ENCODE measurements around the gene CCKAR. TPM values are rescaled to one million over a fixed set of nuclear protein-coding genes. Genes with fewer than 3 reads are reported as not detected.

Gene CCKAR
- total and polyA plus RNA-seq, 2 of the 8 experiments (the other 6 are each of a cell fraction or from before 2014, with no cell fraction given): not detected

DNA sequence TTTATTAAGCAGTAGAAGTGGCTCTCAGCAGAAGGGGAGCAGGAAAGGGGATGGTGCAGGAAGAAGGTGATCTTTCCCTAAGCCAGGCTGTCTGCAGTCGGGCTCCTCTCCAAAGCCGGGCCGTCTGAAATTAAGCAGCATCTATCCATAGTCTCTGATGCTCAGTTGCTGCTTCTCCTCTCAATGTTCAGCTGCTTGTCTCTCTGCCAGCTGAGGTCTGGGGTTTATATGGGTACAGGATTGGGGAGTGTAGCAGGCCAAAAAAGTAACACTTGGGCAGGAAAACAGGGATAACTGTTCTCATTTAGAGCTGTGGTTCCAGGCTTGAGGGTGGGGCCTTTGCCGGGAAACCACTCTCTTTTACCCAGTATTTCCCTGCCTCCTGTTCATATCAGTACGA, 39.2 kb upstream of the CCKAR start (continued):
- TF ChIP-seq CHD7 (IDR thresholded peaks at IDR 0.05; ENCODE audit: insufficient replicate concordance, low read length) (no peak), KDM5A (IDR thresholded peaks at IDR 0.05; ENCODE audit: low read length) (no peak), TAF7 (optimal IDR thresholded peaks at IDR 0.05; ENCODE audit: borderline replicate concordance, low read depth, low read length) (no peak), SAP30 (IDR thresholded peaks at IDR 0.05; ENCODE audit: insufficient read depth, insufficient replicate concordance, low read length) (no peak), RAD21 (IDR thresholded peaks at IDR 0.05 in 1 of 2, conservative IDR thresholded peaks at IDR 0.05 in 1 of 2; ENCODE audit: low read depth in 2 of 2, low read length in 2 of 2) (no peak), CEBPB (IDR thresholded peaks at IDR 0.05; ENCODE audit: low read depth, low read length) (no peak), TEAD4 (IDR thresholded peaks at IDR 0.05; ENCODE audit: low read depth, low read length) (no peak), BACH1 (IDR thresholded peaks at IDR 0.05; ENCODE audit: low read length) (no peak), TAF1 (IDR thresholded peaks at IDR 0.05; ENCODE audit: low read depth, low read length) (no peak), SIRT6 (IDR thresholded peaks at IDR 0.05; ENCODE audit: low read length) (no peak)
